Inferior parietal cortex (tissue), 1 donor: Measurements from ENCODE around the gene TULP3.
A peak's percentile ranks its signal among the peaks of the same experiment; 100 is the strongest.
"Not testable (repeated sequence)": the region's sequence is repeated elsewhere in the genome, so short reads cannot be mapped to it uniquely, and the experiment has no call there.

Source experiments
- DNase-seq: peaks from one replicate; pipeline ENCODE4 v3.0.0-alpha.2; 2016; ENCODE audit errors: extremely low spot score

TULP3 gene, protein sequence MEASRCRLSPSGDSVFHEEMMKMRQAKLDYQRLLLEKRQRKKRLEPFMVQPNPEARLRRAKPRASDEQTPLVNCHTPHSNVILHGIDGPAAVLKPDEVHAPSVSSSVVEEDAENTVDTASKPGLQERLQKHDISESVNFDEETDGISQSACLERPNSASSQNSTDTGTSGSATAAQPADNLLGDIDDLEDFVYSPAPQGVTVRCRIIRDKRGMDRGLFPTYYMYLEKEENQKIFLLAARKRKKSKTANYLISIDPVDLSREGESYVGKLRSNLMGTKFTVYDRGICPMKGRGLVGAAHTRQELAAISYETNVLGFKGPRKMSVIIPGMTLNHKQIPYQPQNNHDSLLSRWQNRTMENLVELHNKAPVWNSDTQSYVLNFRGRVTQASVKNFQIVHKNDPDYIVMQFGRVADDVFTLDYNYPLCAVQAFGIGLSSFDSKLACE

GRCh38 chr12:2890388-2891239 is at the start of gene TULP3:
Gene TULP3, plus strand, starts transcription at chr12:2890891. Its CDS starts 57 bp downstream, at chr12:2890948.
- DNase-seq = peak; percentile 97

GRCh38 chr12:2841056-2841650 is 49.5 kb upstream of the TULP3 start:
- no peak for DNase-seq

GRCh38 chr12:2842948-2843347 is 47.7 kb upstream of the TULP3 start:
- no peak for DNase-seq

DNA sequence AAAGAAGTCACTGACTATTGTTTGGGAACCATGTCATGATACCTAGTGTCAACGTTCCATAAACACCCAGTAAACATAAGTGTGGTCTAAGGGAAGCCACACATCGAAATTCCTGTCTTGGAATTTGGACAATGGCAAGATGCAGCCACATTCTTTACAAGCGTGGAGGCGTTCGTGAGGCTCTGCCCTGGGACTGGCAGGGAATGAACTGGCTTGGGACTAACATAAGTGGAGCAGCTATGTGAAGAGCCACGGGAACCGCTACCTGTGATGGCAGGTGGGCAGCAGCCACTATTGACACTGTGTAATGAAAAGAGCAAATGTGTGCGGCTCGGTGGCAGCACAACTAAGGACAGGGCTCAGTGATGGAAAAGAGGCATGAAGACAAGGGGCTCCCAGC is 45.9 kb upstream of the TULP3 start:
- DNase-seq = no peak

GRCh38 chr12:2845280-2845679 is 45.4 kb upstream of the TULP3 start:
- no peak for DNase-seq

DNA sequence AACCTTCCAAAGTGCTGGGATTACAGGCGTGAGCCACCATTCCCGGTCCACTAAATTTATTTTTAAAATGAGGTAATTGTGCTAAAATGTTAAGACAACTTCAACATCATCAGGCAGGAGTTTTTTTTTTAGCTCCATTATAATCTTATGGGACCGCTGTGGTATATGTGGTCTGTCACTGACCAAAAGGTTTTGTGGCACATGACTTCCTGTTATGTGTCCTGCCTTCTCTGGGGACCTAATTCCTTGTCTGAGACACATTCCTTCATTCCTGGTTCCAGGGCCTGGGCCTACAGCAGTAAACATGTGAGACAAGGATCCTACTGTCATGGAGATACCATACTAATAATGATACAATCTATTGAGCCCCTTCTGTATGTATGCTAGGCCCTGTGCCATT is 38.8 kb upstream of the TULP3 start:
- DNase-seq = no peak

DNA sequence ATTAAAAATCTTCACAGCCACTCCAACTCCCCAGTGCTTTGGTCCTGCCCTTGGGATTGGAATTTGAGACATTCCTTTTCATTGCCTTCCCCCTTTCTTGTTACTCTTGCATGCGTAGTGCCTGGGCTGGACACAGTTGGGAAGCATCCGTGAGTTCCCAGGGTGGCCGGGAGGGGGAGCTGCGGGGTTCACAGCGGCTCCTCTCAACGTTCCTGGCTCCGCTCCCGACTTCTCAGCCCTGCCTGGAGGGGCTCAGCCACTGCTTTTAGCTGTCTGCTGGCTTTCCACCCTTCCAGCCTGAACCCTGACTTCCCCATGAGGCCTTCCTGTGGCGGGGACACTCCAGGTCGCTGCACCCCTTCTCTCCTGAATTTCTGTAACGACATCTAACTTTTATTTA is 37.1 kb upstream of the TULP3 start:
- DNase-seq = peak; percentile 75

DNA sequence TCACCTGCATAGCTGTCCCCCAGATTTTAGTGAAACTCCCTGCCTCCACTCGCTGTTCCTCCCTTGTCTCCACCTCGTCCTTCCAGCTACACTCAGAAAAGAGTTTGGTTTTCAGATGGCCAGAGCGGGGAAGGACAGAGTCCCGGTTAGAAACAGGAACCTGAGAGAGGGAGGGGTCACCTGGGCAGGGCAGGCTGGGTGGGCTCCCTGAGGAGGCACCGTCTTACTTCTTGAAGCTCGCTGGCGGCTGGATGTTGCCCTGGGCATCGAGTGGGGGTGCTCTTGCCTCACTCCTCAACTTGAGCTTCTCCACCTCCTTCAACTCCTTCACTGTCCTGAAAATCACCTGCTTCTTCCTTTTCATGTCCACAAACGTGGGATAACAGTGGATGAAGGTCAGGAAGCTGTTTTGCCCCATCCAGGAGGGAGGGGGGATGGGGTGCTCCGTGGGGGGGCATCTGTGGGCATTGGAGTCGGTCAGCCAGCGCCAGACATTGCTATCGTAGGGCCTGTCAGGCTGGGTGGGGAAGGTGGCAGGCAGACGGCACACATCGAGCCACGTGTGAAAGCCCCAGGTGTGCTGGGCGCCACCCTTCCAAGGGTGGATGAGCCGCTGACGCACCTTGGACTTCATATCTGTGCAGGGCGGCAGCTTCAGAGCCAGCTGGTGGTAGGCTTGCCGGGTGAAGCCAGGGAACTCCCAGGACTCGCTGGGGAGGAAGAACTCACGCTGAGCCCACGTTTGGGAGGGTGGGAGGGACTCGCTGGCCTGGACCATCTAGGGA is 35.8 kb upstream of the TULP3 start:
- DNase-seq = no peak

DNA sequence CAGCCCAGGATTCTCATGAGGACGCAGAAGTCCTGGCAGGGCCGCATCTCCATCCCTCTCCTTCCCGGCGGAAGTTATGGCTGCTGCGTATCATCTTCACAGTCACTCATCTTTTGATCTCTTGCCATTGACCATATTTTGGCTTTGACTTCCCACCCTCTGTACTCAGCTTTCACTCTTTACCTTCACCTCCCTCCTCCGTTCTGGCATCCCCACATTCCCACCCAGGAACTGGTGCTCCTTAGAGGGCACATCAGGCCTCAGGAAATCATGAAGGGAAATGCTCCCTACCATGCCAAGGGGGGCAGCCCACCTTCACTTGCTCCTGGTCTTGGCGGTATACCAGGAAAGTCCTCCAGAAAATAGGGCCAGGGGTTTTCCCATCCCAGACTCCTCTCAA is 35.1 kb upstream of the TULP3 start:
- no peak for DNase-seq

DNA sequence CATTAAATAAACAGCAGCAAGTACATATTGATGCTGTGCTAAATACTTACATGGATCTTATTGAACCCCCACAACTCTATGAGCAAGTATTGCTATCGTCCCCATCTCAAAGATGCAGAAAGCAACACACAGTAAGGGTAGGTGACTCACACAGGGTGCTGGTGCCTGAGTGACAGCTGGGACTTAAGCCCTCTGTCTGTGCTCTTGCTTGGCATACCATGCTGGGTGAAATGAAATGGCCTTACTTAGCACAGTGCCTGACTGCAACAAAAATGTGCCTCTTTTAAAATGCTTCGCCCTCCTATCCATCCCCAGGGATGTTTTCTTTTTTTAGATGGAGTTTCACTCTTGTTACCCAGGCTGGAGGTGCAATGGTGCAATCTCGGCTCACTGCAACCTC is 34.6 kb upstream of the TULP3 start:
- DNase-seq = no peak

- no peak for DNase-seq
Measured at GRCh38 chr12:2857021-2857431, 33.7 kb upstream of the TULP3 start, which contains the start of gene TEX52. Gene TEX52, minus strand, starts transcription at chr12:2857039. Its CDS starts 13 bp downstream, at chr12:2857026.

DNA sequence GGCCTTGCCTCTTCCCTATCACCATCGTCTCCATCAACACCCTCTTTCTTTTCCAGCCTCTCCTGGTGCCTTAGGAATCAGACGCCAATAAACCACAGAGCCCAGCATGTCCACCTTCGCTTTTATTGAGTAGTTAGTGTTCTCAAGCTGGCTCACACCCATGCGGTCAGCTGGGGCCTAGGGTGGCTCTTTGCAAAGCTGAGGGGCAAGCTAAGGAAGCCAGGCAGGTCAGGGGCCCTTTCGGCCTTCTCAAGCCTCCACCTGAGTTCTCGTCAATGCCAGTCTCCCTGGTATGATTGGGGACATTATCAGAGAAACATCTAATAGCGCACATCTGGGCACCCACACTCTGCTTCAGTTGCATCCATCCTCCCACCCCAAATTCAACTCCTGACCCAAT is 33.1 kb upstream of the TULP3 start:
- DNase-seq = no peak

DNA sequence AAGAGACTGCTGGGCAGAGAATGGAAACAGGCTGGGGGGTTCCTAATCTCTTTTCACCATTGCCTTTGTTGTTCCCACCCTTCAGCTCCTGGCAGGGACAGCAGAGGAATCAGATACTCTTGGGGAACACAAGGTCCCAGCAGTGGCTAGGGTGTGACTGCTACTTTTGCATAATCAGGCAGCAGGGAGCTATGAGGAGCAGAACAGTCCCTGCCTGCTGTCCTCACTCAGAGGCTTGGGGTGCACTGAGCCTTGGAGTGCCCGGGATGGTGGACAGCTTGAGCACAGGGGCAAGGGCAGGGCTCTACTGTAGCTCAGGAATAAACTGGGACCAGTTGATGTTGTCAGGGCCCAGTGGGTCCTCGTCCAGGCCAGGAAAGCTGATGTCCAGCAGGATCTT is 32.4 kb upstream of the TULP3 start:
- DNase-seq = no peak

- no peak for DNase-seq
Measured at GRCh38 chr12:2858944-2859421, 31.7 kb upstream of the TULP3 start.

- DNase-seq = no peak
Measured at GRCh38 chr12:2860170-2860569, 30.5 kb upstream of the TULP3 start.

- no peak for DNase-seq
Measured at GRCh38 chr12:2862876-2863275, 27.8 kb upstream of the TULP3 start.

GRCh38 chr12:2863402-2863801 is 27.3 kb upstream of the TULP3 start:
- not testable (repeated sequence) for DNase-seq

DNA sequence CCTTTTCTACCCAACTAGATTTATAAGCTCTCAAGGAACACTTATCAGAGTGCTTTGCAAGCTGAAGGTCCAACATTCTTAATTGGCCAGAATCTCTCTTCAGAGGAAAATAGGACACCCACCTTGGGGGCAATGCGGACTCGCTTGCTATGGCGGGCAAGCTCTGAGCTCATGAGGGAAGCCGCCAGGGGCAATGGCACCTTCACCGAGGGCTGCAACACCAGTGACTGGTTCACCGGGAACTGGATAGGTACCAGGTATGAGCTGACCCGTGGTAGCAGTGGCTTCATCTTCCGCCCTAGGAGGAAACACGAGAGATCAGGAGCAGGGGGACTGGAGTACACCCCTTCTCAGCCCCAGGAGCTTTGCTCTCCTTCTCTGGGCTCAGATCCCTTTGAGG is 26.5 kb upstream of the TULP3 start:
- DNase-seq = no peak

DNA sequence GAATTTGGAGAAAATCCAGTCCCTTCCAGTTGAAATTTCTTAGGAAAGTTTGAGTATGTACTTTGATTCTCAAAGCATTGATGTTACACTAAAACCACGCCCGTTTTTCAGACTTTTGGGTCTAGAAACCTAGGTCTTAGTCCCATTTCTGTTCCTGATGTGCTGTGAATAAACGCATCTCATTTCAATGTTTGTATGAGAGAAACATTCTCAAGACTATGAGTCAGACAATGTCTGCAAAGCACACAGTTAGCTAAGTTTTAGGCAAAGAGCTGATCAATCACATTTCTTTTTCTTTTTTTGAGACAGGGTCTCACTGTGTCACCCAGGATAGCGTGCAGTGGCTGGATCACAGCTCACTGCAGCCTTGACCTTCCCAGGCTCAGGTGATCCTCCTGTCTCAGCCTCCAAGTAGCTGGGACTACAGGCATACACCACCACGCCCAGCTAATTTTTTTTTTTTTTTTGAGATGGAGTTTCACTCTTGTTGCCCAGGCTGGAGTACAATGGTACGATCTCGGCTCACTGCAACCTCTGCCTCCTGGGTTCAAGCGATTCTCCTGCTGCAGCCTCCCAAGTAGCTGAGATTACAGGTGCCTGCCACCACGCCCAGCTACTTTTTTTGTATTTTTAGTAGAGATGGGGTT is 21.6 kb upstream of the TULP3 start:
- DNase-seq = not testable (repeated sequence)

DNA sequence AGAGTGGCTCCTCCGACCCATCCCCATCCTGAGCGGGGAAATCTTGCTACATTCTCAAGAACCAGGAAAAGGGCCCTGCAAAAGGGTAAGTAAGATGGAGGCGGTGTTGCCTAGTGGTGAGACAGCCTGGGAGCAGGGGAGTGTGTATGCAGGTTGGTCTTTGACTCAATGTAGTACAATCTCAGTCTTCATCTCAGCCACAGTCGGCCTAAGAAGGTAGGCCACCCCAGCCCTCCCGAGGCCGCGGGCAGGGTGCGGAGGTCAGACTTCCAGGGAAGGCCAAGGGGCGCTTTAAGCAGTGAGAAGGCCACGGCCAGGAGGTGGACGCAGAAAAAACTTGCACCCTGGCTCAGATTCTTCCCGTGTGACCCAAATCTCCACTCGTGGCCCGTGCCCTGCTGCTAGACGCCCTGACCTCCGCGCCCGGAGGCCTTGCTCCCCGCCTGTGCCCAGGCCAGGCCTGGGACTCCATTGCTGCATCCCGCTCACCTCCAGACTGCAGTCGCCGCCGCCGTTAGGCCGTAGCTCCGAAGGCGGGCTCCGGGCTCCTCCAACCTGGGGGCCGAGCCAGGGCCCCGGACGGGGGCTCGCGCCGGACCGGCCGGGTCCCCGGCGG is 14.2 kb upstream of the TULP3 start:
- no peak for DNase-seq
